D721Med (cell line): ENCODE results near the gene CHD2.

Source experiments
- DNase-seq: peaks from one replicate; pipeline ENCODE4 v3.0.0; 2011; ENCODE audit warnings: low spot score; ENCODE audit not compliant: insufficient read length
- FAIRE-seq: peaks from 2 replicates; lab custom pipeline; 2011; peaks lifted over from hg19 to GRCh38; lab: Jason Lieb, UNC
- CTCF ChIP-seq: IDR thresholded peaks from 2 replicates; pipeline ENCODE4 v1.5.1; 2012; ENCODE audit warnings: mild to moderate bottlenecking, control low read depth; ENCODE audit not compliant: insufficient read depth; ENCODE audit errors: missing control alignments

Gene CHD2

GRCh38 chr15:92997821-92998220 lies 97.7 kb downstream of the CHD2 start:
- TF ChIP-seq CTCF = no peak
- DNase-seq (no peak), FAIRE-seq (no peak)

- DNase-seq (no peak), FAIRE-seq (no peak)
- no peak for TF ChIP-seq CTCF
These were observed 101.0 kb downstream of the CHD2 start for GRCh38 chr15:93001156-93001555.

GRCh38 chr15:93001881-93002280 lies 101.8 kb downstream of the CHD2 start:
- FAIRE-seq (no peak), DNase-seq (no peak)
- TF ChIP-seq CTCF = no peak

- TF ChIP-seq CTCF = no peak
- DNase-seq = no peak
- FAIRE-seq = no peak
These were observed 105.0 kb downstream of the CHD2 start for GRCh38 chr15:93005133-93005532.

GRCh38 chr15:93007994-93008393 lies 107.9 kb downstream of the CHD2 start:
- TF ChIP-seq CTCF = no peak
- DNase-seq (no peak), FAIRE-seq (no peak)

GRCh38 chr15:93012786-93013185 lies 112.7 kb downstream of the CHD2 start:
- no peak for FAIRE-seq

GRCh38 chr15:93017526-93017925 lies 117.4 kb downstream of the CHD2 start:
- no peak for TF ChIP-seq CTCF
- DNase-seq (no peak), FAIRE-seq (no peak)

More at GRCh38 chr15:93012786-93013185, 112.7 kb downstream of the CHD2 start:
- no peak for TF ChIP-seq CTCF
- no peak for DNase-seq
